ENCODE measurements around the gene INSYN2B. TPM values are rescaled to one million over a fixed set of nuclear protein-coding genes. Genes with fewer than 3 reads are reported as not detected.
"Not testable (repeated sequence)": the region's sequence is repeated elsewhere in the genome, so short reads cannot be mapped to it uniquely, and the experiment has no call there.

INSYN2B gene
- total and polyA plus RNA-seq, 2 experiments from 2014 or later, result 10.1 to 43.2 TPM

DNA sequence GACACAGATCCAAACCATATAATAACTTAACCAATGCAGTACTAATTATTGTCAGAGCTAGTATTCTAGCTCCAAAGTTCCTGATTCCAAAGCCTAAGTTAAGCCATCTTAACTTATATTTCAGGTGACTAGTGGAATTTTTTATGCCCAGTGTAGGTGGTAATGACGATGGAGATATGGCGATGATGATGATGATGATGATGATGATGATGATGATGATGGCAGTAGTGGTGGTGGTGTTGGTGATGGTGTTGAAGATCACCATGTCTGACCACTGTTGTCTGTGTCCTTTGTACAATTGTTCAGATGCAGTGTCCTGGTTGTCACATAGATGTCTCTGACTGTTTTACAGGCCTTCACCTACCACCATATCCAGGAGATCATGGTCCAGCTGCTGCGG, 139.9 kb downstream of the INSYN2B start:
- Histone ChIP-seq H3F3A (ENCODE audit: insufficient read depth) (no peaks in the 10 kb centered on the region), H3K4me1 (ENCODE audit: insufficient read depth) (no peaks in the 10 kb centered on the region), H3K27me3 (replicated peaks; ENCODE audit: insufficient read depth) (no peaks in the 10 kb centered on the region), H2AFZ (no peak overlapping the region), H3K9me3 (ENCODE audit: low read depth) (no peaks in the 10 kb centered on the region), H3K9ac (no peak overlapping the region), H3K9me2 (ENCODE audit: insufficient read depth) (no peaks in the 10 kb centered on the region), H4K20me1 (ENCODE audit: insufficient read depth) (no peaks in the 10 kb centered on the region), H3K36me3 (ENCODE audit: low read depth) (no peaks in the 10 kb centered on the region), H3K79me2 (ENCODE audit: insufficient read depth) (no peaks in the 10 kb centered on the region), H3K4me2 (ENCODE audit: unreplicated experiment) (no peak overlapping the region), H3K27ac (no peak overlapping the region), H3K4me3 (no peak overlapping the region)
- DNase-seq, result no peak
- TF ChIP-seq EZH2phosphoT487 (IDR thresholded peaks at IDR 0.05; ENCODE audit: insufficient read depth, low read depth), result no peak
- no peak for TF ChIP-seq EZH2 (IDR thresholded peaks at IDR 0.05; ENCODE audit: insufficient read depth, poor library complexity, severe bottlenecking)
- 81 to 83% methylated on average over 3 of the region's 3 CpGs for WGBS, 2 experiments (ENCODE audit: low coverage in 1 of 2, low lambda C conversion rate in 2 of 2, missing lambda C conversion rate in 2 of 2)
- in situ Hi-C loops (cut with MboI), result no loop called here

DNA sequence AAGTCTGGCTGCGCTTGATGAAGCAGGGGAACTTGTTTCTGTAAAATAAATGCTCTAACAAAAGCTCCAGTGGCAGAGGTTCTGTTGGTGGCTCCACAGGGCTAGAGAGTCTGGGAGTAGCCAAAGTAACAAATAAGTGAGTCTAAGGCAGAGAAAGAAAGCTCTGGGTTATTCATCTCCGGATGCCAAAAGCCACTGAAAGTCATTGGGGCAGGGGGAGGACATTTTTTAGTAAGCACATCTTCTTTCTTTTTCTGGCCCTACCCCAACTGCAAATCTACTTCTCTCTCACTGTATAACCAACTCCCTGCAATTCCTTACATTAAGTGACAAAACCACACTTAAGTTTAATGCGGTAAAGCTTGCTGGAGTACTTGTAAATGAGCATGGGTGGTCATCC, 141.6 kb downstream of the INSYN2B start:
- H3K4me1 ChIP-seq (ENCODE audit: insufficient read depth), result peaks cover under 1% of the 10 kb centered on the region; the same call in 1 of the 2 replicates
- H2AFZ ChIP-seq, result no peak overlapping the region
- no peaks in the 10 kb centered on the region for H4K20me1 ChIP-seq (ENCODE audit: insufficient read depth)
- H3K79me2 ChIP-seq (ENCODE audit: insufficient read depth), result no peaks in the 10 kb centered on the region
- H3K9ac ChIP-seq, result no peak overlapping the region
- no peaks in the 10 kb centered on the region for H3K27me3 ChIP-seq (replicated peaks; ENCODE audit: insufficient read depth)
- TF ChIP-seq EZH2 (IDR thresholded peaks at IDR 0.05; ENCODE audit: insufficient read depth, poor library complexity, severe bottlenecking) (no peak), EZH2phosphoT487 (IDR thresholded peaks at IDR 0.05; ENCODE audit: insufficient read depth, low read depth) (no peak)
- H3K27ac ChIP-seq, result no peak overlapping the region
- 96% methylated on average over 3 of the region's 3 CpGs for WGBS, 2 experiments (ENCODE audit: low coverage in 1 of 2, low lambda C conversion rate in 2 of 2, missing lambda C conversion rate in 2 of 2)
- H3K4me2 ChIP-seq (ENCODE audit: unreplicated experiment), result no peak overlapping the region
- peaks cover 4% of the 10 kb centered on the region; the same call in 1 of the 2 replicates for H3F3A ChIP-seq (ENCODE audit: insufficient read depth)
- in situ Hi-C loops (cut with MboI), result no loop called here
- H3K9me3 ChIP-seq (ENCODE audit: low read depth), result no peaks in the 10 kb centered on the region
- H3K4me3 ChIP-seq, result no peak overlapping the region
- no peak for DNase-seq
- no peaks in the 10 kb centered on the region for H3K9me2 ChIP-seq (ENCODE audit: insufficient read depth)
- no peaks in the 10 kb centered on the region for H3K36me3 ChIP-seq (ENCODE audit: low read depth)

DNA sequence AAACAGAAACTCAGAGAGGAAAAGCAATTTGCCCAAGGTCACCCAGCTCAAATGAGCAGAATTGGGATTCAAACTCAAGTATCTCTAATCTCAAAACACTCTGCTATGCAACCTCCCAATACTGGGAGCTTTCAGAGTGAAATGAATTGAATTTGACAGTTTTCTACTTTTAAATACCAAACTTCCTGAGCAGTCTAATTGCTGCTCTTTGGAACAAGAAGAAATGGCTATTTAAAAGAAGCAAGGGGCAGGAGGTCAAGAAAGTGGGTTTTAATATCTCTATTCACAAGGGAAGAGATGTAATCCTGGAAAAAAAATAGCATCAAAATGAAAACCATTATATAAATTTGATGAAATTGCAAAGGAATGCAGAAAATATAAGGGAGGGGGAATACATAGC, 142.6 kb downstream of the INSYN2B start:
- Histone ChIP-seq H3F3A (ENCODE audit: insufficient read depth) (peaks cover 14% of the 10 kb centered on the region; the same call in 1 of the 2 replicates), H4K20me1 (ENCODE audit: insufficient read depth) (no peaks in the 10 kb centered on the region), H3K9me3 (ENCODE audit: low read depth) (no peaks in the 10 kb centered on the region), H3K9ac (no peak overlapping the region), H3K27me3 (replicated peaks; ENCODE audit: insufficient read depth) (no peaks in the 10 kb centered on the region), H2AFZ (no peak overlapping the region), H3K4me1 (ENCODE audit: insufficient read depth) (peaks cover 3% of the 10 kb centered on the region; the same call in 1 of the 2 replicates), H3K27ac (no peak overlapping the region), H3K79me2 (ENCODE audit: insufficient read depth) (no peaks in the 10 kb centered on the region), H3K9me2 (ENCODE audit: insufficient read depth) (no peaks in the 10 kb centered on the region), H3K4me3 (no peak overlapping the region), H3K4me2 (ENCODE audit: unreplicated experiment) (no peak overlapping the region), H3K36me3 (ENCODE audit: low read depth) (no peaks in the 10 kb centered on the region)
- no peak for DNase-seq
- in situ Hi-C loops (cut with MboI), result no loop called here
- no peak for TF ChIP-seq EZH2 (IDR thresholded peaks at IDR 0.05; ENCODE audit: insufficient read depth, poor library complexity, severe bottlenecking)
- TF ChIP-seq EZH2phosphoT487 (IDR thresholded peaks at IDR 0.05; ENCODE audit: insufficient read depth, low read depth), result no peak

DNA sequence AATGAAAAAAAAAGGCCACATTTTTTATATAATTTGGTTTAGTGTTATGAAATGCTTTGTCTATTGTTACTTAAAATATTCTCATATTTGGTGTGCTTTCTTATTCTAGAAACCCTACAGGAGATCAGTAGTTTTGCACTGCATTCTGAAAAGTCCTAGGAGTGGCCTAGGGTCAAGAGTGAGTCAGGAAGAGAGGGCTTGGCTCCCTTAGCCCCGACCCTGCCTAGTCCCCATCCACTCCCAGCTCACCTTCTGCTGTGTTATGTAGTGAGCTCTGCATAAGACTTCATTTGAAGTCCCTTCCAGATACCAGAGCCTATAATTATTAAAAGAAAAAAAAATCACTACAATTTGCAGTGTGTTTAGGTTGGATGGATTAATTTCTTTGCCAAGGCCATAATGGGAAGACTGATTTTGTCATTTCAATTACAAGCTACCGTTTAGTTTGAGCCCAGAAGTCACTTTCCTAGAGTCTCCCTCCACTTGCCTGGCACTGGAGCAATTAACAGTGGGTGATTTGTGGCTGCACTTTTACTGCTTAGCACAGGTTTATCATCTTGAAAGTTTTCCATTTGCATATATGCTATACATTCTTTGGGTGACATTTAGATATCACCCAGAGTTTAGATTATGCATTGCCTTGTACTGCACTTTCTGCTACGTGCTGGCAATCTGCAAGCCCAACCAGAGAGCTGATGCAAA, 143.3 kb downstream of the INSYN2B start:
- in situ Hi-C loops (cut with MboI), result no loop called here
- Histone ChIP-seq H3K4me3 (no peak overlapping the region), H3K9me3 (ENCODE audit: low read depth) (no peaks in the 10 kb centered on the region)

DNA sequence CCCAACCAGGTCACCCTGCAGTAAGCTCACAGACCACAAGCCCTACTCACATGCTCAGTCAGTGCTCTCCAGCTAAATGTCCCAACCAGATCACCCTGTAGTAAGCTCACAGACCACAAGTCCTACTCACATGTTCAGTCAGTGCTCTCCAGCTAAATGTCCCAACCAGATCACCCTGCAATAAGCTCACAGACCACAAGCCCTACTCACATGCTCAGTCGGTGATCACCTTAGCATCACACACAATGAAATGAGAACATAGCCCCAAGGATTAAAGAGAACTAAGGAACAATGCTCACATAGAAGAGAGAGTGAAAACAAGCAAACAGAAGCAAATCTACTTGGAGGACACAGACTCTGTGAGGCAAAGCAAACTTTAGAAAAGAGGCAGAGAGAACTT, 145.8 kb downstream of the INSYN2B start:
- H3F3A ChIP-seq (ENCODE audit: insufficient read depth), result peaks cover 15% of the 10 kb centered on the region; the same call in 1 of the 2 replicates
- H3K9me2 ChIP-seq (ENCODE audit: insufficient read depth); H3K9ac ChIP-seq; H3K9me3 ChIP-seq (ENCODE audit: low read depth); H3K27me3 ChIP-seq (replicated peaks; ENCODE audit: insufficient read depth); H3K79me2 ChIP-seq (ENCODE audit: insufficient read depth); H2AFZ ChIP-seq; H4K20me1 ChIP-seq (ENCODE audit: insufficient read depth); in situ Hi-C loops (cut with MboI); H3K36me3 ChIP-seq (ENCODE audit: low read depth); H3K4me2 ChIP-seq (ENCODE audit: unreplicated experiment); H3K4me1 ChIP-seq (ENCODE audit: insufficient read depth); H3K4me3 ChIP-seq: not testable (repeated sequence)
- peak overlapping the region; percentile 36; the same call in 1 of the 2 replicates for H3K27ac ChIP-seq
- 39 to 52% methylated on average over 1 of the region's 1 CpG for WGBS, 2 experiments (ENCODE audit: low coverage in 1 of 2, low lambda C conversion rate in 2 of 2, missing lambda C conversion rate in 2 of 2)
- DNase-seq, result peak; percentile 42

More for the DNA sequence above, 143.3 kb downstream of the INSYN2B start:
- Histone ChIP-seq H3K9me2 (ENCODE audit: insufficient read depth) (no peaks in the 10 kb centered on the region), H3K36me3 (ENCODE audit: low read depth) (no peaks in the 10 kb centered on the region), H4K20me1 (ENCODE audit: insufficient read depth) (no peaks in the 10 kb centered on the region), H3K9ac (no peak overlapping the region), H2AFZ (no peak overlapping the region), H3F3A (ENCODE audit: insufficient read depth) (peaks cover 15% of the 10 kb centered on the region; the same call in 1 of the 2 replicates), H3K27ac (no peak overlapping the region), H3K27me3 (replicated peaks; ENCODE audit: insufficient read depth) (no peaks in the 10 kb centered on the region), H3K4me1 (ENCODE audit: insufficient read depth) (peaks cover 3% of the 10 kb centered on the region; the same call in 1 of the 2 replicates), H3K4me2 (ENCODE audit: unreplicated experiment) (no peak overlapping the region), H3K79me2 (ENCODE audit: insufficient read depth) (no peaks in the 10 kb centered on the region)
- WGBS, 2 experiments (ENCODE audit: low coverage in 1 of 2, low lambda C conversion rate in 2 of 2, missing lambda C conversion rate in 2 of 2), result 70 to 71% methylated on average over 3 of the region's 3 CpGs
- TF ChIP-seq EZH2 (IDR thresholded peaks at IDR 0.05; ENCODE audit: insufficient read depth, poor library complexity, severe bottlenecking) (no peak), EZH2phosphoT487 (IDR thresholded peaks at IDR 0.05; ENCODE audit: insufficient read depth, low read depth) (no peak)
- no peak for DNase-seq

DNA sequence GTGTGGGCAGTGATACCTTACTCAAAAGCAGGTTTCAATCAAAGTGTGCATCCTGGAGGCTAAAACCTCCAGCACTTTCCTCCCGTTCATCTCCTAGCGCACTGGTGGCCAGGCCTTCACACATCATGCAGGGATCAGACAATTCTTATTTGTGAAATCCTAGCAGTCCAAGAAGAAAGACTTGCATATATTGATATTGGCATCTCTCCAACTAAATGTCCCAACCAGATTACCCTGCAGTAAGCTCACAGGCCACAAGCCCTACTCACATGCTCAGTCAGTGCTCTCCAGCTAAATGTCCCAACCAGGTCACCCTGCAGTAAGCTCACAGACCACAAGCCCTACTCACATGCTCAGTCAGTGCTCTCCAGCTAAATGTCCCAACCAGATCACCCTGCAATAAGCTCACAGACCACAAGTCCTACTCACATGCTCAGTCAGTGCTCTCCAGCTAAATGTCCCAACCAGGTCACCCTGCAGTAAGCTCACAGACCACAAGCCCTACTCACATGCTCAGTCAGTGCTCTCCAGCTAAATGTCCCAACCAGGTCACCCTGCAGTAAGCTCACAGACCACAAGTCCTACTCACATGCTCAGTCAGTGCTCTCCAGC, 146.5 kb downstream of the INSYN2B start:
- Histone ChIP-seq H3F3A (ENCODE audit: insufficient read depth) (peaks cover 15% of the 10 kb centered on the region; the same call in 1 of the 2 replicates), H3K27ac (peak overlapping the region; percentile 23; the same call in 1 of the 2 replicates)
- H2AFZ ChIP-seq; H3K4me2 ChIP-seq (ENCODE audit: unreplicated experiment); H3K9me2 ChIP-seq (ENCODE audit: insufficient read depth); H3K79me2 ChIP-seq (ENCODE audit: insufficient read depth); H3K4me3 ChIP-seq; H3K36me3 ChIP-seq (ENCODE audit: low read depth); H4K20me1 ChIP-seq (ENCODE audit: insufficient read depth); H3K9ac ChIP-seq; H3K9me3 ChIP-seq (ENCODE audit: low read depth); H3K27me3 ChIP-seq (replicated peaks; ENCODE audit: insufficient read depth); H3K4me1 ChIP-seq (ENCODE audit: insufficient read depth); in situ Hi-C loops (cut with MboI): not testable (repeated sequence)
- peak; percentile 51 for DNase-seq
- WGBS, 2 experiments (ENCODE audit: low coverage in 1 of 2, low lambda C conversion rate in 2 of 2, missing lambda C conversion rate in 2 of 2), result 94 to 97% methylated on average over 2 of the region's 2 CpGs

Data from GM23248 (cell line).